Endodermal cell (in vitro differentiated cells): ENCODE results near the gene FOXO6. TPM values are rescaled to one million over a fixed set of nuclear protein-coding genes. Genes with fewer than 3 reads are reported as not detected.

Source experiments
- DNase-seq: peaks from one replicate; pipeline ENCODE4 v3.0.0-alpha.2; 2017
- H3K27ac ChIP-seq: 2 replicates; pipeline ENCODE4 v1.5.1; 2013; ENCODE audit warnings: mild to moderate bottlenecking, low read depth, low read length, moderate library complexity
- H3K27me3 ChIP-seq: 2 replicates; pipeline ENCODE4 v1.6.1; 2013; ENCODE audit warnings: mild to moderate bottlenecking, low read length, moderate library complexity; ENCODE audit not compliant: insufficient read depth, control insufficient read depth, poor library complexity, severe bottlenecking
- H3K36me3 ChIP-seq: 2 replicates; pipeline ENCODE4 v1.7.0; 2013; ENCODE audit warnings: mild to moderate bottlenecking, low read length, moderate library complexity; ENCODE audit not compliant: control insufficient read depth, insufficient read depth
- H3K4me1 ChIP-seq: one replicate; pipeline ENCODE4 v1.7.0; 2013; ENCODE audit warnings: low read length; ENCODE audit not compliant: control insufficient read depth, insufficient read depth
- H3K4me3 ChIP-seq: 2 replicates; pipeline ENCODE4 v1.5.1; 2013; ENCODE audit warnings: mild to moderate bottlenecking, low read length, moderate library complexity
- H3K9ac ChIP-seq: 2 replicates; pipeline ENCODE4 v1.6.1; 2013; ENCODE audit warnings: mild to moderate bottlenecking, low read length, moderate library complexity; ENCODE audit not compliant: poor library complexity, severe bottlenecking; ENCODE audit errors: extremely low read depth
- H3K9me3 ChIP-seq: 2 replicates; pipeline ENCODE4 v1.6.1; 2013; ENCODE audit warnings: mild to moderate bottlenecking, low read length, moderate library complexity; ENCODE audit not compliant: control insufficient read depth
- H3K27ac Mint-ChIP-seq: 2 replicates; pipeline ENCODE4 v1.8.0; 2020; ENCODE audit warnings: mixed read lengths
- H3K27me3 Mint-ChIP-seq: 2 replicates; pipeline ENCODE4 v1.8.0; 2021; ENCODE audit warnings: mild to moderate bottlenecking, mixed read lengths; ENCODE audit not compliant: insufficient read depth
- H3K36me3 Mint-ChIP-seq: 2 replicates; pipeline ENCODE4 v1.8.0; 2020; ENCODE audit warnings: low read depth, mixed read lengths
- H3K4me1 Mint-ChIP-seq: 2 replicates; pipeline ENCODE4 v1.8.0; 2020; ENCODE audit warnings: mixed read lengths
- H3K4me3 Mint-ChIP-seq: 2 replicates; pipeline ENCODE4 v1.8.0; 2020; ENCODE audit warnings: mild to moderate bottlenecking, moderate library complexity, mixed read lengths
- H3K9me3 Mint-ChIP-seq: 2 replicates; pipeline ENCODE4 v1.8.0; 2020; ENCODE audit warnings: mild to moderate bottlenecking, mixed read lengths
- CTCF ChIP-seq: fragments of 200-600 bp; sonication (generic); conservative IDR thresholded peaks from 2 replicates; pipeline ENCODE4 v1.5.0; 2021; ENCODE audit warnings: antibody characterized with exemption, mild to moderate bottlenecking
- WGBS, 2 experiments: methylation state at CpG; one replicate each; pipeline versions ENCODE4 v1.1.5 to v1.1.7; 2013; ENCODE audit warnings: missing lambda C conversion rate in 2 of 2, mixed read lengths in 1 of 2; ENCODE audit not compliant: insufficient coverage in 1 of 2, insufficient read length in 1 of 2; 5-methylcytosine and 5-hydroxymethylcytosine counted together
- total RNA-seq, 2 donors: library from RNA; stranded (reverse); fragmentation: NEBNext Ultra II Directional in 1 of 2; extraction: Animal tissue kit (Norgen Biotek cat#: 25700) in 1 of 2; gene quantifications; 2 replicates in 1 of 2; 3 replicates in 1 of 2; pipeline ENCODE4 v1.2.1, GENCODE V29; 2021

FOXO6 gene
- total RNA-seq, 2 donors from 2014 or later: 1.7 to 1.8 TPM

GRCh38 chr1:41317361-41317760 is 43.9 kb upstream of the FOXO6 start:
- peaks cover 5% of the 10 kb centered on the region for H3K27me3 Mint-ChIP-seq
- H3K4me1 Mint-ChIP-seq: peaks cover 15% of the 10 kb centered on the region
- H3K4me3 Mint-ChIP-seq: no peak overlapping the region
- DNase-seq: no peak
- Histone ChIP-seq H3K27ac (no peak overlapping the region), H3K36me3 (no peaks in the 10 kb centered on the region), H3K27me3 (no peaks in the 10 kb centered on the region), H3K4me3 (no peak overlapping the region), H3K9me3 (no peaks in the 10 kb centered on the region), H3K4me1 (peaks cover 6% of the 10 kb centered on the region), H3K9ac (no peak overlapping the region)
- H3K36me3 Mint-ChIP-seq: no peaks in the 10 kb centered on the region
- no peak for TF ChIP-seq CTCF
- no peak overlapping the region for H3K27ac Mint-ChIP-seq
- WGBS, 2 experiments: 91 to 95% methylated on average over 6 of the region's 6 CpGs
- no peaks in the 10 kb centered on the region for H3K9me3 Mint-ChIP-seq

GRCh38 chr1:41318135-41318534 is 43.1 kb upstream of the FOXO6 start:
- Histone ChIP-seq H3K9ac (no peak overlapping the region), H3K27ac (no peak overlapping the region), H3K4me3 (no peak overlapping the region), H3K4me1 (peaks cover 6% of the 10 kb centered on the region), H3K9me3 (no peaks in the 10 kb centered on the region), H3K36me3 (no peaks in the 10 kb centered on the region), H3K27me3 (no peaks in the 10 kb centered on the region)
- Mint-ChIP-seq H3K4me1 (peaks cover 15% of the 10 kb centered on the region), H3K27me3 (peaks cover 5% of the 10 kb centered on the region), H3K4me3 (no peak overlapping the region), H3K27ac (no peak overlapping the region), H3K36me3 (no peaks in the 10 kb centered on the region), H3K9me3 (no peaks in the 10 kb centered on the region)
- TF ChIP-seq CTCF: no peak
- WGBS, 2 experiments: 79% methylated on average over 1 of the region's 1 CpG; no CpG with 5 or more reads in 1 of the 2 experiments
- no peak for DNase-seq

GRCh38 chr1:41319106-41319755 is 42.0 kb upstream of the FOXO6 start:
- 91 to 96% methylated on average over 2 of the region's 2 CpGs for WGBS, 2 experiments
- Histone ChIP-seq H3K4me1 (peaks cover 6% of the 10 kb centered on the region), H3K4me3 (no peak overlapping the region), H3K9ac (no peak overlapping the region), H3K36me3 (no peaks in the 10 kb centered on the region), H3K27me3 (no peaks in the 10 kb centered on the region), H3K9me3 (no peaks in the 10 kb centered on the region), H3K27ac (no peak overlapping the region)
- Mint-ChIP-seq H3K4me3 (no peak overlapping the region), H3K9me3 (no peaks in the 10 kb centered on the region), H3K27ac (no peak overlapping the region), H3K36me3 (no peaks in the 10 kb centered on the region), H3K4me1 (peaks cover 15% of the 10 kb centered on the region), H3K27me3 (peaks cover under 1% of the 10 kb centered on the region)
- DNase-seq: no peak
- TF ChIP-seq CTCF: no peak
